NCI-H187 (cell line): ENCODE results near the gene MYH4.

Experiments used
- DNase-seq, 2 experiments: peaks; one replicate each; lab custom pipeline; 2025; lab: John Stamatoyannopoulos, UW

Gene MYH4

DNA sequence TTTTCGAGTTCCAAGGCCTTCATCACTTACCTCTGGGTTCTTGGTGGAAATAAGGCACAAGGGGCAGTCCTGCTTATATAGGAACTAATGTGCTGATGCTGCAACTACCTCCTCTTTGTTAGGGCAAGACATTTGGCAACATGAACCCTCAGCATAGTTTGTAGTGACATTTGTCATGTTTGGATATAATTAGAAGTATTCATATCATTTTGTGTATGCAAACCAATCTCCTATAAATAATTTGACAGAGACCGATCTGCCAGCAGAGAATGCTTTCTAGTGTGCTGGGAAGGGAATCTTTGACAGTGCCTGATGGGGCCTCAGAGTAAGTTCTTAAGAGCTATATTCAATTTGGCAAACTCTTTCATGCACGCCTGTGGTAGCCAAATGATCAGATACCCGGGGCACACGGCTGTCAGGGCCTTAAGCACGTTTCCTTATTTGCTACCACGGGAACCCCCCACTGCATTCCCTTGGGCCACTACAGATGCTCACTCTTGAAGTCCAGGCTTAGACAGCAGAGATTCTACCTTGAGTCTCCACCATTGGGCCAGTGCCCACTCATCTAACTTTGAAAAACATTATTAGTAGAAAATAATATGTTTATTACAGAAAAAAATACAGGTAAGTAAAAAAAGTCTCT, 47.3 kb downstream of the MYH4 start, which contains the start of gene MYH8:
TSS of gene MYH8 (minus strand) at position 51 of the 643 bp plus-strand sequence. CDS start 1,723 bp downstream, outside the sequence.
- no peak for DNase-seq

DNA sequence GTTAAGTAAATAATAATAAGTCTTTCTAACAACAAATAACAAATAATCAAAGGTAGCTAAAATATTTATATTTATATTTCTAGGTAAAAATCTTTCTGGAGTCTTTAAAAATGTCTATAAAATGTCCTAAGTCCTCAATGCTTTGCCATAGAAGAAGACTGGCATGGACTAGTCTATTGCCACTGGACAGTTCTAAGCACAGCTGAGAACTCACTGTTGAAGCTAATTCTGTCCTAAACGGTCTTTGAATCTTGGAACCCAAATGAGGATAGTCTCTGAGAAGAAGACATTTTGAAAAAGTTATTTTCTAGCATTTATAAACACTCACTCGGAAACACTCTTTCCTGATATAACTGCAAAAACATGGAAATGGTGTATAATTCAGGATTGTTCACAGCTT, 48.1 kb downstream of the MYH4 start:
- DNase-seq: no peak

DNA sequence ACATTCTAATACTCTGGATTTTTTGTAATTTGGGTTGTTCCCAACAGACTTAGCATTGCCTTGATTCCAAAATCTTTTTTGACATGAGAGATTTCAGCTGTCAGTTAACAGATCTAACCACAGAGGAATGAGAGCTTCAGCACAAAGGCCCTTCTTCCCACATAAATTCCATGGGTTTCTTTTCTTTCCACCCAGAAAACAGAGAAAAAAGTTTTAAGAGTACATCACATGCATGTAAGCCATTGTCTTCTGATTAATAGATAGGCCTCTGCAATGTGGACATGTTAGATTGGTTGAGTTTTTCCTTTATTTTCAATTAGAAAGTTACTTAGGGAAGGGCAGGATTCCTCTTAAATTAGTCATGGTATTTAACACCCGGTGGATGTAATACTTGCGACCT, 48.5 kb downstream of the MYH4 start:
- no peak for DNase-seq

DNA sequence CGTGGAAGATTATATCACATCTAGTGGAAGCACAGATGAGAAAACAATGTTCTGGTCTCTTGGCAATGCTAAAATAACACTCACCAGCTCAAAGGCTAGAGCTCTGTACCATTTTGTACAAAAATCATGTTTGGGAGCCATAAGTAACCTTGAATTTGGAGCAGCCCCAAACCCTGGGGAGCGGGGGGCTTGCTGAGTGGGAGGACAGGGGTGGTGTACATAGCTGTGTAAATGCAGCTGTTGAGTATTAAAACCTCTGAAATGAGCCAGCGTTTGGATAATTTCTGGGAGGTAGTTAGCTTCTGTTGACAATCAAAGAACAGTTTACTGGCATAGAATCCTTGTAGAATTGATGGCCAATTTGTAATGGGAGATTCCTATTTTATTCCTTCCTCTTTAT, 51.9 kb downstream of the MYH4 start:
- DNase-seq: no peak

DNA sequence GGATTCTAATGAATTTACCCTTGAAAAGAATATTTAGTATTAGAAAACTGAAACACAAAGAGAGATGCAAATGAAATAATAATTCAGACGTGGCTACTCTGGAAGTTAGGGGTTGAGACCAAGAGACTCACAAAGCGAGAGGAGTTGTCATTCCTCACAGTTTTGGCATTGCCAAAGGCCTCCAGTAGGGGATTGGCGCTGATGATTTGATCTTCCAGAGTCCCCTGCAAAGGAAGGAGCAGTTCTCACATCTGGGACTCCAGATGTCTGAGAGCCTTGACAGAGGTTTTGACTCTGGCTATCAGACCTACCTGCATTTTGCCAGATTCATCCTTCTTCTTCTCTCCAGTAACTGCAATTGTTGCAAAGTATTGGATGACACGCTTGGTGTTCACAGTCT, 54.2 kb downstream of the MYH4 start:
- DNase-seq: no peak

DNA sequence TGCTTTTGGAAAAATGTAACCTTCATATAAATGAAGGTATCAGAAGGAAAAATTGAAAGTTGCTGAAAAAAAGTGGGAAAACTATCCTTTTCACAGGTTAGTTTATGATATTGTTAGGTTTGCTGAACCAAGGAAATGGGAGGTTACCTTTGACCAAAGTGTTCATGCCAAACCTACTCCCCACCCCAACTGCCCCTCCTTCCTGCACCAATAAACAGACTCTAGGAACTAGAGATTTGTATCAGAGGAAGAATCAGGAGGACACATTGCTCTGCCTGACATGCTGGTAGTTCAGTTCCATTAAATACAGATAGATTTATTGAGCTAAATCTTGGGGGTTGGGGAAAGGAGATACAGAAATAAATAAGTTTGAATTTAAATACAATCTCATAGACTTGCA, 65.8 kb downstream of the MYH4 start:
- DNase-seq: no peak

DNA sequence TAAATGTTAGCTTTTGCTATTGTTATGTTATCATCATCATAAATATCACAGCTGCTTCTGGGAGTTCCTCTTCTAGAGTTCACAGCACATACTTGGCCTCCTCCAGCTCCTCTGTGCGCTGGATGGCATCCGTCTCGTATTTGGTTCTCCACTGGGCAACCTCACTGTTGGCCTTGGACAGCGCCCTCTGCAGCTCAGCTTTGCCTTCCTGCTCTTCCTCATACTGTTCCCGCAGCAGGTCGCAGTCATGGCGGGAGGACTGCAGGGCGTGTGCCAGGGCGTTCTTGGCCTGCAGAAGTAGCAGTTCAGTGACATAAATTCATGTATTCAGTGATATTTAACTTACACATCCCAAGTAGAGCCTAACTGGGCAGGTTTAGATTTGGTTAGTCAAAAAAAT, 71.0 kb downstream of the MYH4 start:
- no peak for DNase-seq

DNA sequence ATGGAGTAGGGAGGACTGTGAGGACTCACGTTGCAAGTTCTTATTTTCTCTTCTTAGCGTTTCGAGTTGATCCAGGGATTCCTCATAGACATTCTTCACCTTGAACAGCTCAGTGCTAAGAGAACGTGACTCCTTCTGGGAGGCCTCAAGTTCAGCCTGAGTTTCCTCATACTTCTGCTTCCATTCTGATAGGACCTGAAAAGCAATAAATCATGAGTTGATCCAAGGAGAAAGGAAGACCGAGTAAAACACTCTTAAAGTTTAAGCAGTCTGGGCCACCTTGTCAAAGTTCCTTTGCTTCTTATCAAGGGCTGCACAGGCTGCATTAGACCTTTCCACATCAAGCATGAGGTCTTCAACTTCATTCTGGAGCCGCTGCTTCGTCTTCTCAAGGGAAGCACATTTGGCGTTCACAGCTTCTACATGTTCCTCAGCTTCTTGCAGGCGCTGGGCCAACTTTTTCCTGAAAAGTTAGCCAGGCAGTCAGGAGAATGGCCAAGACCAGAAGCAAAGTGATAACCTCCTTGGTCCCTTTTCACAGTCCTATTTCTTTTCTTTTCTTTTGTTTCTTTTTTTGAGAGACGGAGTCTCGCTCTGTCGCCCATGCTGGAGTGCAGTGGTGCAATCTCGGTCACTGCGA, 72.7 kb downstream of the MYH4 start:
- DNase-seq: no peak

DNA sequence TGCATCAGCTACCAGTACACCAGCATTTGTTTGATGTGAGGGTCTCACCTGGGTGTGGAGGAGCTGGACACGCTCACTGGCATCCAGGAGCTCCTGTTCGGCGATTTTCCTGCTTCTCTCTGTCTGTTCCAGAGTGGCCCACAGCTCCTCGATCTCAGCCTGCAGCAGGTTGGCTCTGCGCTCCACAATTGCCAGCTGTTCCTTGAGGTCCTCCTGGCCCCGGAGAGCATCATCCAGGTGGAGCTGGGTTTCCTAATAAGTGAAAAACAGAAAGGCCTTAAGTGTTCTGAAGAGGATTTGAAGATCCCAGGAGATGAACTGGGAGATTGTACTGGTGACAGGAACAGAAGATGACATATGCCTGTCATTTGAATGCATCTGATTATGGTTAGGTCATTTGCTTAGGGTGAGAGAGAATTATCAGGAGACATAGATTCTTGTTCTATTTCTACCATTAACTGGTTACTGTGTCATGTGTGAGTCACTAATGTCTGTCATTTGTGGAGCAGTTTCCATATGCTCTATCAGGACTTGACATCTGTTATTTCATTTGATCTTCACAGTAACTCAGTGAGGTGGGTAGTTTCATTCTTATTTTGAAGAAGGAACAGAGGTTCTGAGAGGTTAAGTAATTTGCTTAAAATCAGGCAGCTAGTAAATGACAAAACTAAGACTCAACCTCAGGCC, 75.0 kb downstream of the MYH4 start:
- no peak for DNase-seq
